ENCODE results near the gene QSER1.
"Not testable (repeated sequence)": the region's sequence is repeated elsewhere in the genome, so short reads cannot be mapped to it uniquely, and the experiment has no call there.

Gene QSER1

GRCh38 chr11:32963721-32964120 is 71.1 kb downstream of the QSER1 start:
- TF ChIP-seq CTCF (IDR thresholded peaks at IDR 0.05; ENCODE audit: low read depth, low read length) = no peak
- DNase-seq = no peak
- H3K9me3 ChIP-seq = no peaks in the 10 kb centered on the region
- no peak overlapping the region for H3K4me3 ChIP-seq (ENCODE audit: low read depth, low read length)
- H3K27me3 ChIP-seq = no peaks in the 10 kb centered on the region
- H3K4me1 ChIP-seq = no peaks in the 10 kb centered on the region
- H3K36me3 ChIP-seq = peaks cover 3% of the 10 kb centered on the region; the same call in 1 of the 2 replicates

- no peak for DNase-seq
- no peak for TF ChIP-seq CTCF (IDR thresholded peaks at IDR 0.05; ENCODE audit: low read depth, low read length)
- H3K4me3 ChIP-seq (ENCODE audit: low read depth, low read length) = no peak overlapping the region
- no peaks in the 10 kb centered on the region for H3K36me3 ChIP-seq
- H3K4me1 ChIP-seq = no peaks in the 10 kb centered on the region
- H3K27me3 ChIP-seq = no peaks in the 10 kb centered on the region
- no peaks in the 10 kb centered on the region for H3K9me3 ChIP-seq
These were observed 75.9 kb downstream of the QSER1 start for GRCh38 chr11:32968541-32968940.

- H3K4me3 ChIP-seq (ENCODE audit: low read depth, low read length); H3K4me1 ChIP-seq; H3K9me3 ChIP-seq; H3K27me3 ChIP-seq; H3K36me3 ChIP-seq; DNase-seq: not testable (repeated sequence)
These were observed 79.6 kb downstream of the QSER1 start for GRCh38 chr11:32972233-32972632.

- no peak for TF ChIP-seq CTCF (IDR thresholded peaks at IDR 0.05; ENCODE audit: low read depth, low read length)
- Histone ChIP-seq H3K27me3 (no peaks in the 10 kb centered on the region), H3K36me3 (no peaks in the 10 kb centered on the region), H3K4me1 (no peaks in the 10 kb centered on the region), H3K9me3 (no peaks in the 10 kb centered on the region), H3K4me3 (ENCODE audit: low read depth, low read length) (no peak overlapping the region)
- DNase-seq = no peak
These were observed 80.2 kb downstream of the QSER1 start for GRCh38 chr11:32972781-32973180.

- Histone ChIP-seq H3K36me3 (no peaks in the 10 kb centered on the region), H3K4me1 (no peaks in the 10 kb centered on the region)
- DNase-seq = no peak
These were observed 90.0 kb downstream of the QSER1 start for GRCh38 chr11:32982626-32983025.

GRCh38 chr11:32983506-32983905 is 90.9 kb downstream of the QSER1 start:
- H3K4me3 ChIP-seq (ENCODE audit: low read depth, low read length) = no peak overlapping the region
- H3K36me3 ChIP-seq = no peaks in the 10 kb centered on the region
- no peaks in the 10 kb centered on the region for H3K4me1 ChIP-seq
- no peak for TF ChIP-seq CTCF (IDR thresholded peaks at IDR 0.05; ENCODE audit: low read depth, low read length)
- H3K9me3 ChIP-seq = no peaks in the 10 kb centered on the region
- no peak for DNase-seq
- no peaks in the 10 kb centered on the region for H3K27me3 ChIP-seq

More at GRCh38 chr11:32982626-32983025, 90.0 kb downstream of the QSER1 start:
- no peak overlapping the region for H3K4me3 ChIP-seq (ENCODE audit: low read depth, low read length)
- no peaks in the 10 kb centered on the region for H3K27me3 ChIP-seq
- H3K9me3 ChIP-seq = no peaks in the 10 kb centered on the region
- TF ChIP-seq CTCF (IDR thresholded peaks at IDR 0.05; ENCODE audit: low read depth, low read length) = no peak

- no peak for TF ChIP-seq CTCF (IDR thresholded peaks at IDR 0.05; ENCODE audit: low read depth, low read length)
- no peaks in the 10 kb centered on the region for H3K9me3 ChIP-seq
- H3K4me1 ChIP-seq = no peaks in the 10 kb centered on the region
- H3K36me3 ChIP-seq = no peaks in the 10 kb centered on the region
- H3K27me3 ChIP-seq = no peaks in the 10 kb centered on the region
- H3K4me3 ChIP-seq (ENCODE audit: low read depth, low read length) = no peak overlapping the region
- DNase-seq = no peak
These were observed 93.0 kb downstream of the QSER1 start for GRCh38 chr11:32985600-32985999.
